HG03095 (cell line): ENCODE results near the gene TP53BP1.
"Not testable (repeated sequence)": the region's sequence is repeated elsewhere in the genome, so short reads cannot be mapped to it uniquely, and the experiment has no call there.

ENCODE experiments used
- ATAC-seq: cut with Tn5 transposase; IDR thresholded peaks from one replicate; pipeline ENCODE4 v1.9.1; 2021; ENCODE audit warnings: moderate library complexity; ENCODE audit not compliant: unreplicated experiment

TP53BP1 gene

DNA sequence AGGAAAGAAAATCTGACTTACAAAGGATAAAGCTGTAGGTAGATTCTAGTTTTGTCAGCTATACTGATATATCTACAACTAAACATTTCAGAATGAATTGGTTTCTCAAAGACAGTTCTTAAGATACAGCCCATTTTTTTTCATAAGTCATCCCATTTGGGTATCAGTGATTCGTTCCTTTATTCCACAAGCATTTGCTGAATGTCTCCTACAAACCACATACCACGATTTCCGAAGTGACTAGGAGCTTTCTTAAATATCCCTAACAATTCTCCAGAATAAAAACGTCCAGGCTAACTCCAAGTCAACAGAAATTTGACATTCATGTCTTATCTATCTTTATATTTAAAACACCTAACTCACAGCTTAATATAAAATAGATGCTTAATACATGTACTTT lies 59.8 kb downstream of the TP53BP1 start:
- no peak for ATAC-seq

DNA sequence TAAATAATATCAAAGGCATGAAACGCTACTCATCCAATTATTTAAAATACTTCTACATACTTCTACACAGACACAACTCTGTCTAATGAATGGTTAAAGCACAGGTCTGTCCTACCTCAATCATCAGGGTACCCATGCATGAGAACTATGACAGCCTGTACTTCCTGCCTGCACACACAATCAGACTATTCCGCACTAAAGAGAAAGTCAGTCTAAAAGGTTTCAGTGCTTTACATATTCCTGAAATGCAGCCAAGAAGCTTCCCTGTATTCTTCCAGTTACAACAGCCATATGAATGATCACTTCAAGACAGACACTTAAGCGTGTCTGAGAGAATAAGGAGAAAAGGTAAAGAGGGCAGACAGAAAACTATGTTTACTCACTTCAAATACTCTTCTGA lies 63.3 kb downstream of the TP53BP1 start:
- ATAC-seq = no peak

DNA sequence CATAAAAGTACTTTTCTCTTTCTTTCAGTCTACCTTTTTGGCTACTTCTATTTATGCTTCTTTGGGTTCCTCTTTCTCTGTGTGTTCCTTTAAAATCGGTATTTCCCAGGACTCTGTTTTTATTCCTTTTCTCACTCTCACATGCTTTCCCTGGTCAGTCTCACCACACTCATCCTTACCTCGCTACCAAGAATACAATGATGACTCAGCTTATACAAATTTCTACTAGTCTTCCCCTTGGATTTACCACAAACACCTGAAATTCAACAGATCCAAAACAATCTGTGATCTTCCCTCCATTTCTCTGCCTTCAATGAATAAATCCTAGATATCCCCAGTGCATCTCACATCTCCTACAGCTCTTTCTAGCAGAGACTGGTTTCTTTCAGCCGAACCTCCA lies 69.2 kb downstream of the TP53BP1 start:
- ATAC-seq = no peak

DNA sequence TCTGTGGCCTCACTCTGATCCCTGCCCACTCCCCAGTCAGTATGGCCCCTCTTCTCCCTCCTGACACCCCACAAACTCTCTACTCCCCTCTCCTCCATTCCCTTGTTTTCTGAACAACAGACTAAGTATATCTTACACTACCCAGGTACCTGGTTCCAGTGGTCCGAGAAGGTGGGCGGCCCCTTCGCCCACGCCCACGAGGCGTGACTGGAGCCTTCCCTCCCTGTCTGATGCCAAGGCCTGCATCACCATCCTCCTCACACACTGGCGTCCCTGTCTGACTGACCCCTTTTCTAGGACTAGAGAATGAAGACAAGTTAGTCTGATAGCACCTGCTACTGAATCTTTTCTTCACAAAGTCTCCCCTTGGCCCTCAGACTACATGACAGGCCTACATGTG lies 72.1 kb downstream of the TP53BP1 start:
- ATAC-seq = no peak

DNA sequence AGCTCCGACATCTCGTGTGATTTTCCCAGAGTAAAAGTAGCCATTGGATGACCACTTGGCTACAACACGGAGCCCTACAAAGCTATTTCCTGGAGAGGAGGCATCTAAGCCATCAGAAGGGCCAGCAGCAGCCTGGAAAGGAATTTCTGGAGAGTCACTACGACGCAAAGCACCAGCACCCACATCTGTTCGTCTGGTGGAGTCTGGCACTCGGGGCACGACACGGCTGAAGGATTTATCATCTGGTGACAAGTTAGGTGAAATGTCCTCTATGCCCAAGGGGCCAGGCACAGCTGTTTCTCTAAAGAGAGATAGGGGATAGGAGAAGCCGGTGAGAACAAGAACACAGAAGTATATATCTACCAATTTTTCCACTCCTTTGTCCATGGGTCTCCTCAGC lies 72.5 kb downstream of the TP53BP1 start:
- no peak for ATAC-seq

DNA sequence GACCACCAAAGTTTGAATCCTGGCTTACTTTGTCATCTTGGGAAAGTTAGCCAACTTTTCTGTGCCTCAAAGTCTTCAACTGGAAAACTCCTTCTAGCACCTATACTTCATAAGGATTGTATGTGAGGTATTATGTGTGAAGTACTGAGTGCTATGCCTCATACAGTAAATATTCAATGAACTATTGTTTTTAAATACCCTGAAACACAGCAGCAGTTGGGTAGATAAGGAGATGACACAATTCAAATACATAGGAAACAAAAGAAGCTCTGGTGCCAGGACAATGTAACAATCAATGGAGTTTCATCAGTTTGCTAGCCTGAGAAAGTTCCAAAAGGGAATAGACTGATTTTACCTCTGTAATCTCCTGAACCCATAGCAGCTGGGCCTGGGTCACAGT lies 78.8 kb downstream of the TP53BP1 start:
- no peak for ATAC-seq

DNA sequence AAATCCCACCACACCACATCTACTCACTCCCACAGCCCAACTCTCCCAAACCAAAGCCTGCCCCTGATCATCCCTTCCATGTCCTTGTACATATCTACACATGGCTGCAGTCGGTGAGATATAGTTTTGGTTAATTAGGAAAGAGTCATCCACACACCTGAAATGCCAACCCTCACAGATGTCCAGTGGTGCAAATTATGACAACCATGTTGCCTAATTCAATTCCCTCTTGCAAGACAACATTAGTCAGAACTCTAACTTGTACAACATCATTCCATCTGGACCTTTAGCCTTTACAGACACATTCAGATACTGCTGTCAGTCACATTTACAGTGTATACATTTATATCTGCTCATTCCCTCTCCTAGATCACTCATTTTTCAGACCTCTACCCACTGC lies 80.9 kb downstream of the TP53BP1 start:
- no peak for ATAC-seq

DNA sequence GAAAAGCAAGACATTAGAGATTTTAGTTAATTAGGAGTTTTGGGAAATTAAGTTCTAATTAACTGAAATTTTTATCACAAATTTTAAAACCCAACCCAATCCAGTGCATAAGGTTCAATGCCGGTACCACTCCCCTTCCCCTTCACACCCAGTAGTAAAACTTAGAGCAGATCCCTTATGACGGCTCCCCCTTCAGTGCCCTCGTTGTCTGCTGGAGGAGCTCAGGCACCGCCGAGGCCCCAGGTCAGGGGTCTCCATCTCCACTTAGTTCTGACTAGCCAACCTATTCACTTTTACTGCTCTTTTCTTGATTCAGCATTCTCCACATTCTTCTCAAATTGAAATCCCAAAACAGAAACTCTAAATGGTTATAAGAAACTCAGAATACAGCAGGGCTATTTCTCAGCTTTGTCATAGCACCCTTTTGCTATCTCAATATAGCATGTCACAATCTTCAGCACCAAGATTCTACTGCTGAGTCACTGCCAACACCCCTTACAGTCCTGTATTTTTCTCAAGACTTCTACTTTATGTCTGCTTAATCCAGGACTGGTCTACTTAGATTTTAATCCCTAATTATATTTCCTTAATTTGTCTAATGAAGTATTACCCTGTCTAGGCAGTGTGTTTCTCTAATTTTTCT lies 82.3 kb downstream of the TP53BP1 start:
- no peak for ATAC-seq

DNA sequence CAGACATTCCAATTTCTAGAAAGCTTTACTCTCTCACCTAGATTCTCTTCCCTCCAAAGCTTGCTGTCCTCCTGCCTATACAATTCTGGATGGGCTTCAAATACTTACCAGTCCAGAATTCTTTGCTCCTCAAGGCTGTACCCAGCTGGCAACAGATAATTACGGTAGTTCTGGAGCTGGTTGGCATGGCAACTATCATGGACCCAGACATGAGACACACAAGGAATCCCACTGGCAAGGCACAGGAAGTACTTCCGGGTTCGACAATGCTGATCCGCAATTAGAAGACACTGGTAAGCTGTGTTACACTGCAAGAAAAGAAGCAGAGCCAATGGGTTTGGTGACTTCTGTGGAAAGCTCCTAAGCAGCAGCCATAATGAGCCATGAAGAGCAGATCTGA lies 84.2 kb downstream of the TP53BP1 start:
- no peak for ATAC-seq

DNA sequence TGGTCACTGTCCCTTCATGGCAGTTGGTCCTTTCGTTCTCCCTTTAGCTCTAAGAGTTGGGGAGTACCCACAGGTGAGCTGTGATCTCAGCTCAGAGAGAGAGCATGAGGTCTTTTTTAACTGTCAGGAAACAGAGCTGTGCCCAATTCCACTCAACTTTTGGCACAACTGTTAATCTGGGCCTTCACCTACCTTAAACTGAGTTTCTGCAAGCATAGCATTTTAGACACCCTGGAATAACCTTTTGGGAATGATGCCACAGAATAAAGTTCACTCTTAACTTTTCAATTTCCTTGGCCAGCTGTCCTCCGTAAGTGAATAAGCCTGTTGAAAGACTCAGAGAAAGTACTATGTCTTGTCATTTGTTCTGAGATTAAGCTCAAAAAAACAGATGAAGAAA lies 86.1 kb downstream of the TP53BP1 start:
- ATAC-seq = no peak

DNA sequence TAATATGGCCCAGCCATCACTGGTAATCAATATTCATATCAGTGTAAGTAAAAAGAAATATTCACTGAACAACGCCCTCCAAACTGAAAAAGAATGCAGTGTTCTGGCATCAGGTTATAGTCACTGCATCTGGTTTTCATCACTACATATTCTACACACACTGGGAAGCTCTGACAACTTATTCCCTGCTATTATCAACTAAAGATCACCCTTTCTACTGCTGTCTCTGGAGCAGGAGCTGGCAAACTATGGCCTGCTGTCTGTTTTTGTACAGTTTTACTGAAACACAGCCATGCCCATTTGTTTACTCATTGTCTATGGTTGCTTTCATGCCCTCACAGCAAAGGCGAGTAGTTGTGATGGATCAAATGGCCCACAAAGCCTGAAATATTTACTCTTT lies 86.8 kb downstream of the TP53BP1 start:
- no peak for ATAC-seq

DNA sequence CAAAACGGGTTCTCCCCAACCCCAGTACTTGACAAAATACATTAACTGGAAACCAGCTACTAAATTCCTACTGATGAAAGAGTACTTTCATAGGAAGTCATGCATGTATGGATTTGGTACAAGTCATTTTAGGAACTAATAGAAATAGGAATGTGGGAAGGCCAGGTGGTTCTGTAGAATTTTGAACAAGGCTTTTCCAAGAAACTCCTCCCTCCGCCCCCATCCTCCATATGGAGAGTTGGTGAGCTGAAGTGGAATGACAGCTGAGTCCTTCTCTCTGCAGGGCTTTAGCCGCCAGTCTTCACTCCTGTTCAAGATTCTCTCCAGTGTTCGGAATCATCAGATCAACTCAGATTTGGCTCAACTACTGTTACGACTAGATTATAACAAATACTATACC lies 88.8 kb downstream of the TP53BP1 start:
- no peak for ATAC-seq

DNA sequence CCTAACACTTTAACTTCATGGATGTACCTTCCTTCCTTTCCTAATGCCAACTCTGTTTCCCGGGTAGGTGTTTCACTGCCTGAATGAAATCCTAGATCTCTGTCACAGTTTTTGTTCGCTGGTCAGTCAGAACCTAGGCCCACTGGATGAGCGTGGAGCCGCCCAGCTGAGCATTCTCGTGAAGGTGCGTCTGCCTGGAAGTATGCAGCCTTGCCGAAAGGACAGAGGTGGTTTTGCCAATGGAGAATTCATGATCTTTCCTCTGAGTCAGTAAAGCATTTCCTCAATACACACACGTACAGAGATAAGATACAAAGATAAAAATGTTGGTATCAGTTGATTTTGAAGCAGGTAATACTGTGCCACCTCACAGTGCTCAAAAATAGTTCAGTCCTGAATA lies 89.3 kb downstream of the TP53BP1 start:
- no peak for ATAC-seq

DNA sequence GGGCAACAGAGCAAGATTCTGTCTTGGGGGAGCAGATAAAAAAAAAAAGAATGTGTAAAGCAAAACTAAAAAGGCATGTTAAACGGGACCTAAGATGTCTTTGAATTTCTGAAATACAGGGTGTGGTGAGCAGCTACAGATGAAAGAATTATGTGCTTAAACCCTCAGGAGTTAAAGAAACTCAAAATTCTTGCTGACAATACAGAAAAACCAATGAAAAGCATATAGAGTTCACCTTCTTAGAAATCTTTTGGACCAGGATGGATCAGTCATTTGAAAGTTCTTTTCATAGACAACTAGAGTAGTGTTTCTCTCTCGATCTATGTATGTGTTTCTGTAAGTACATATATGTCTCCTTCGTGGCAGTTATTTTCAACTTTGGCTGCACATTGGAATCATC lies 90.7 kb downstream of the TP53BP1 start:
- ATAC-seq = no peak

DNA sequence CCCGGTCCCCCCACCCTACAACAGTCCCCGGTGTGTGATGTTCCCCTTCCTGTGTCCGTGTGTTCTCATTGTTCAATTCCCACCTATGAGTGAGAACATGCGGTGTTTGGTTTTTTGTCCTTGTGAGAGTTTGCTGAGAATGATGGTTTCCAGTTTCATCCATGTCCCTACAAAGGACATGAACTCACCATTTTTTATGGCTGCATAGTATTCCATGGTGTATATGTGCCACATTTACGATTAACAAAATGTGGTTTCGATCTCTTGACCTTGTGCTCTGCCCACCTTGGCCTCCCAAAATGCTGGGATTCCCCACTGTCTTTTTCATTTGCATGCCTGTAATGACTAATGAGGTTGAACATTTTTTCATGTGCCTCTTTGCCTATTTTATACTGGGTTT lies 99.4 kb downstream of the TP53BP1 start:
- not testable (repeated sequence) for ATAC-seq

DNA sequence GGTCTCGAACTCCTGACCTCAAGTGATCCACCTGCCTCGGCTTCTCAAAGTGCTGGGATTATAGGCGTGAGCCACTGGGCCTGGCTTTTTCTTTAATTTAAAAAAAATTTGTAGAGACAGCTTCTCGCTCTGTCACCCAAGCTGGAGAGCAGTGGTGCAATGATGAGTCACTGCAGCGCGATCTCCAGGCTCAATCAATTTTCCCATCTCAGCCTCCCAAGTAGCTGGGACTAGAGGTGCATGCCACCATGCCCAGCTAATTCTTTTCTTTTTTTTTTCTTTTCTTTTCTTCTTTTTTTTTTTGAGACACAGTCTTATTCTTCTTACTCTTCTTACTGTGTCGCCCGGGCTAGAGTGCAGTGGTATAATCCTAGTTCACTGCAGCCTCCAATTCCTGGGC lies 102.2 kb downstream of the TP53BP1 start:
- ATAC-seq = no peak

DNA sequence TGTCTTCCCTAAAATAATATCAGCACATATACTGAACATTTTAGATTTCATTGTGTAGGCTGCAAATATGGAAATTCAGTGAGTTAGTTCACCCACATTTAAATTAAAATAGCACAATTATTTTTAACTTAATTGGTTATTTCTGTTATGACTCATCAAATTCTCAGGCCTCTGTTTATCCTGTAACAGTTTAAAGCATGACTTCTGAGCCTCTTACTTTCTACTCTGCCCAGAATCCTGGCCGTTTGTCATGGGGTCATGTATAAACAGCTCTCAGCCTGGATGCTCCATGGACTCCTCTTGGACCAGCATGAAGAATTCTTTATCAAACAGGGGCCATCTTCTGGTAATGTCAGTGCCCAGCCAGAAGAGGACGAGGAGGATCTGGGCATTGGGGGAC lies 109.9 kb downstream of the TP53BP1 start:
- ATAC-seq = no peak

DNA sequence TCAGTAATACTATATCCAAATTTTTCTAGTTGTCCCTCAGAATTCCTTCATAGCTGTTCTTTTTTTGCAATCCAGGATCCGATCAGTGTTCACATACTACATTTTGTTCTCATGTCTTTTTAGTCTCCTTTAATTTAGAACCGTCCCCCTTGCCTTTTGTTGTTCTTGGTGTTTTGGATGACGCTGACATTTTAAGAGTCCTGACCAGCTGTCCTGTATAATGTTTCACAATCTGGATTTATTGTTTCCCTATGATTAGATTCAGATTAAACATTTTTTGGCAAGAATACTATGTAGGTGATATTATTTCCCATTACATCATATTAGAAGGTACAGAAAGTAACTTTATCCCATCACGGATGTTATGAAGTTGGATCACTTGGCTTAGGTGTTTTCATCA lies 110.6 kb downstream of the TP53BP1 start:
- ATAC-seq = no peak

DNA sequence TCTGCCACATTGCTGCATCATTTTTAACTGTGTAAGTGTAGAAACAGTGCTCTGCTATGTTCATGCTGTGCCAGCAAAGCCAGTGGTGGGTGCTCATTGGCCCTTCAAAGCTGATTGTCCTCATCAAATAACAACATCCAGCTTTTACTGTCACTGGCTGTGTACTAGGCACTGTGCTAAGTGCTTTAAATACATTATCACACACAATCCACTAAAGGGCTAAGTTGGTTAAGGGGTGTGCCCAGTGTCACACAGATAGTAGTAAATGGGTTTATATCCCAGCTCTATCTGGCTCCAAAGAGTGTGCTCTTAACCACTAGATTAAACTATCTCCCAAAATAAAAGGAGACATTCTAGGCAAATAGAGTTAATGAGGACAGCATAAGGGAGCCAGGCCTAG lies 114.4 kb downstream of the TP53BP1 start:
- ATAC-seq = no peak

DNA sequence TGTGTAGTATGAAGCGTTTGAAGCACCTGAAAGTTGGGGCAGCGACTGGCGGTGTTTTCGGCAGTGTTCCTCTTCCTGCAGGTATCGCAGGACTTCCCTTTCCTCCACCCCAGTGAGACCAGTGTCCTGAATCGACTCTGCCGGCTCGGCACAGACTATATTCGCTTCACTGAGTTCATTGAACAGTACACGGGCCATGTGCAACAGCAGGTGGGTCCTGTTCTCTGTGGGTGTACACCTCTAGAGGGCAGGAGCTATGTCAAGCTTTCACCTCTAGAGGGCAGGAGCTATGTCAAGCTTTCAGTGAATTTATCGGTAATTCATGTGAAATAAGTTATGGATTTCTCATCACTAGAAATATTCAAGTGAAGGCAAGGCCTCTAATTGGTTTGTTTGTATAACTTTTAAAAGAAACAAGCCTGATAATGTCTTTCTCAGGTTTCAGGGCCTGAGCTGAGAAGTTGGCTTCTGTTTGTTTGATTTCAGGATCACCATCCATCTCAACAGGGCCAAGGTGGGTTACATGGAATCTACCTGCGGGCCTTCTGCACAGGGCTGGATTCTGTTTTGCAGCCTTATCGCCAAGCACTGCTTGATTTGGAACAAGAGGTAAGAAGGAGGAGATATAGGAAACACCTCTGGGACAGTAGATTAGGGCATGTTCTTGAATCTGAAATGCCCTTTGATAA lies 116.8 kb downstream of the TP53BP1 start:
- no peak for ATAC-seq

DNA sequence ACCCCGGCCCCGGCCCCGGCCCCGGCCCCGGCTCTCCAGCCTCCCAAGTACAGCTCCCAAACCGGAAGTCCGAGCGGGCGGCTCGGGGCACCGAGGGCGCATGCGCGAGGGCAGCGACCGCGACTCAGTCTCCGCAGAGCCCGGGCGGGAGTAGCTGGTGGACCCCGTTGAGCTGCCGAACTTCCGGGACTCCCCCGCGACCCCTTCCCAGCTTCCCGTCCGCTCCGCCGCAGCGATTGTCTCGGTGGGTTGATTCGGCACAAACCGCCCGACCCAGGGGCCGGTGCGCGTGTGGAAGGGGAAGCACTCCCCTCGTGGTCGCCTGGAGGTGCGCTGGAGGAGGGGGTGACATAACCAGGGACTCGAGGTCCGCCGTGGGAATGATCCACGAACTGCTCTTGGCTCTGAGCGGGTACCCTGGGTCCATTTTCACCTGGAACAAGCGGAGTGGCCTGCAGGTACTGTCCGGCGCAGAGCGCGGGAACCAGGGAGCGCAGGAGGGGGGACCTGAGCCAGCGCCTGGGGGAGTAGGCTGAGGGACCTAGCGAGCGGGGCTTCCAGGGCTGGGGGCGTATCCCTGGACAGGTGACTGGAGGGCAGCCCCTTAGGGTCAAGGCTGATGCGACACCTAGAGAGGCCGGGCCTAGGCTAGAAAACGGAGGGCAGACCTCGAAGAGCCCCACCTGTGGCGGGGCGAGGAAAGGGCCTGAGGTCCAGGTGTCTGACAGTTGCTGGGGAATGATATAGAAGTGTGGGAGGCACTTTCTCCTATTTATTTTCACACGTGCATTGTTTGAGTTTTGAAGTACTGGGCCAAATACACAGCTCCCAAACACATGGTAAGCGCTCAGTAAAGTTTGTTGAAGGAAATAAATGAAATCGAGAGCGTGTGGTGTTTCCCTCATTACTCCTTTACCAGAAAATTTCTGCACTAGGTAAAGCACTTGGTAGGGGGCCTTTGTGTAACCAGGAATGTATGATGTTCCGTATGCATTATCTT lies 121.7 kb downstream of the TP53BP1 start, which contains the start of the genes TUBGCP4 and ZSCAN29:
TSS of gene TUBGCP4 (plus strand) at position 127 of the 1,000 bp plus-strand sequence. CDS start at position 381, 254 bp downstream.
TSS of gene ZSCAN29 (minus strand) at position 69 of the 1,000 bp plus-strand sequence. CDS start 1,130 bp downstream, outside the sequence.
- ATAC-seq = peak; percentile 61
